HUES48 (cell line): Measurements from ENCODE around the gene UNC5B.
"Not testable (repeated sequence)": the region's sequence is repeated elsewhere in the genome, so short reads cannot be mapped to it uniquely, and the experiment has no call there.

ENCODE experiments used
- H3K27ac ChIP-seq: one replicate; pipeline ENCODE4 v1.7.0; 2013; ENCODE audit warnings: low read depth, low read length, inconsistent platforms
- H3K27me3 ChIP-seq: 2 replicates; pipeline ENCODE4 v1.6.1; 2013; ENCODE audit warnings: mild to moderate bottlenecking, low read length; ENCODE audit not compliant: control insufficient read depth, insufficient read depth
- H3K36me3 ChIP-seq: 2 replicates; pipeline ENCODE4 v1.6.1; 2013; ENCODE audit warnings: low read length; ENCODE audit not compliant: control insufficient read depth, insufficient read depth
- H3K4me1 ChIP-seq: 2 replicates; pipeline ENCODE4 v1.6.1; 2013; ENCODE audit warnings: mild to moderate bottlenecking, low read length; ENCODE audit not compliant: control insufficient read depth, insufficient read depth
- H3K4me3 ChIP-seq: 2 replicates; pipeline ENCODE4 v1.5.1; 2013; ENCODE audit warnings: mild to moderate bottlenecking, low read depth, low read length
- H3K9ac ChIP-seq: 2 replicates; pipeline ENCODE4 v1.6.1; 2013; ENCODE audit warnings: mild to moderate bottlenecking, low read depth, low read length, moderate library complexity
- H3K9me3 ChIP-seq: 2 replicates; pipeline ENCODE4 v1.6.1; 2013; ENCODE audit warnings: low read length; ENCODE audit not compliant: control insufficient read depth, insufficient read depth

The UNC5B gene

GRCh38 chr10:71290806-71291527 is 78.6 kb downstream of the UNC5B start:
- H3K4me1 ChIP-seq, result no peaks in the 10 kb centered on the region

GRCh38 chr10:71291528-71291900 is 79.1 kb downstream of the UNC5B start:
- Histone ChIP-seq H3K9ac (no peak overlapping the region), H3K9me3 (no peaks in the 10 kb centered on the region), H3K27me3 (no peaks in the 10 kb centered on the region), H3K36me3 (peaks cover 76% of the 10 kb centered on the region), H3K27ac (no peak overlapping the region), H3K4me1 (no peaks in the 10 kb centered on the region), H3K4me3 (no peak overlapping the region)

More at GRCh38 chr10:71290806-71291527, 78.6 kb downstream of the UNC5B start:
- Histone ChIP-seq H3K36me3 (peaks cover 76% of the 10 kb centered on the region), H3K9me3 (no peaks in the 10 kb centered on the region), H3K9ac (no peak overlapping the region), H3K4me3 (no peak overlapping the region), H3K27ac (no peak overlapping the region), H3K27me3 (no peaks in the 10 kb centered on the region)

- no peaks in the 10 kb centered on the region for H3K4me1 ChIP-seq
- H3K27me3 ChIP-seq, result no peaks in the 10 kb centered on the region
- H3K9me3 ChIP-seq, result no peaks in the 10 kb centered on the region
- no peak overlapping the region for H3K4me3 ChIP-seq
- H3K27ac ChIP-seq, result no peak overlapping the region
- no peak overlapping the region for H3K9ac ChIP-seq
- H3K36me3 ChIP-seq, result peaks cover 75% of the 10 kb centered on the region
These were observed 80.5 kb downstream of the UNC5B start for GRCh38 chr10:71292624-71293445.

- Histone ChIP-seq H3K27me3 (no peaks in the 10 kb centered on the region), H3K9me3 (no peaks in the 10 kb centered on the region), H3K9ac (no peak overlapping the region), H3K27ac (no peak overlapping the region), H3K4me3 (no peak overlapping the region), H3K4me1 (no peaks in the 10 kb centered on the region), H3K36me3 (peaks cover 75% of the 10 kb centered on the region)
These were observed 81.2 kb downstream of the UNC5B start for GRCh38 chr10:71293446-71294084.

- no peak overlapping the region for H3K4me3 ChIP-seq
- H3K27me3 ChIP-seq, result no peaks in the 10 kb centered on the region
- no peaks in the 10 kb centered on the region for H3K4me1 ChIP-seq
- H3K9me3 ChIP-seq, result no peaks in the 10 kb centered on the region
- H3K9ac ChIP-seq, result no peak overlapping the region
- peaks cover 75% of the 10 kb centered on the region for H3K36me3 ChIP-seq
- no peak overlapping the region for H3K27ac ChIP-seq
These were observed 81.8 kb downstream of the UNC5B start for GRCh38 chr10:71294091-71294561.

- Histone ChIP-seq H3K4me3 (no peak overlapping the region), H3K4me1 (no peaks in the 10 kb centered on the region), H3K27ac (no peak overlapping the region), H3K27me3 (no peaks in the 10 kb centered on the region), H3K9ac (no peak overlapping the region), H3K9me3 (no peaks in the 10 kb centered on the region), H3K36me3 (peaks cover 79% of the 10 kb centered on the region)
These were observed 82.5 kb downstream of the UNC5B start for GRCh38 chr10:71294856-71295255.

GRCh38 chr10:71295641-71296040 is 83.3 kb downstream of the UNC5B start:
- no peak overlapping the region for H3K27ac ChIP-seq
- no peaks in the 10 kb centered on the region for H3K9me3 ChIP-seq
- no peak overlapping the region for H3K4me3 ChIP-seq
- H3K27me3 ChIP-seq, result no peaks in the 10 kb centered on the region
- peaks cover 72% of the 10 kb centered on the region for H3K36me3 ChIP-seq
- H3K9ac ChIP-seq, result no peak overlapping the region
- H3K4me1 ChIP-seq, result no peaks in the 10 kb centered on the region

- Histone ChIP-seq H3K9me3 (no peaks in the 10 kb centered on the region), H3K9ac (no peak overlapping the region), H3K4me1 (no peaks in the 10 kb centered on the region), H3K27ac (no peak overlapping the region), H3K36me3 (peaks cover 71% of the 10 kb centered on the region), H3K4me3 (no peak overlapping the region), H3K27me3 (no peaks in the 10 kb centered on the region)
These were observed 83.7 kb downstream of the UNC5B start for GRCh38 chr10:71296086-71296485.

- H3K36me3 ChIP-seq, result peaks cover 65% of the 10 kb centered on the region
These were observed 84.4 kb downstream of the UNC5B start for GRCh38 chr10:71296811-71297210.

GRCh38 chr10:71297343-71297742 is 85.0 kb downstream of the UNC5B start:
- no peaks in the 10 kb centered on the region for H3K9me3 ChIP-seq
- no peaks in the 10 kb centered on the region for H3K27me3 ChIP-seq
- no peak overlapping the region for H3K9ac ChIP-seq
- H3K4me1 ChIP-seq, result no peaks in the 10 kb centered on the region
- no peak overlapping the region for H3K4me3 ChIP-seq
- peaks cover 60% of the 10 kb centered on the region for H3K36me3 ChIP-seq
- H3K27ac ChIP-seq, result no peak overlapping the region

More at GRCh38 chr10:71296811-71297210, 84.4 kb downstream of the UNC5B start:
- H3K4me1 ChIP-seq, H3K4me3 ChIP-seq, H3K27ac ChIP-seq, H3K9ac ChIP-seq, H3K9me3 ChIP-seq, H3K27me3 ChIP-seq: not testable (repeated sequence)
